ENCODE data around the gene KRT40.
"Not testable (repeated sequence)": the region's sequence is repeated elsewhere in the genome, so short reads cannot be mapped to it uniquely, and the experiment has no call there.

KRT40 gene

DNA sequence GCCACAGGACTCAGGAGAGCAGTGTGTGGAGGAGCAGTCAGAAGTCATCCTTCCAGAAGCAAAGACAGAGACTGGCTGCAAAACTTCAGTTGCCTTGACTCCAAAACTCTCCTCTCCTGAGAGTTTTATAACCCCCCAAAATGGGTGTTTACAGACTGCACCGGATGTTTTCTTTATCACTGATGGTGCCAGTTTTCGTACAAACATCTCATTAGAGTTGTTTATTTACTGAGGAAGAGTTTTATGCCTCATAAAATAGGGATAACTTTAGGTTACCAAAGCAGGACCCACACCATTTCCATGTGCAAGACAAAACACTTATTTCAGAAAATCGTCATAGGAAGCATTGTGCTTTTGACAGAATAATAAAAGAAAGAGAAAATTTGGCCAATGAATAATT is at the start of gene KRT40:
KRT40 (minus strand) TSS at position 101 of the 400 bp plus-strand sequence; CDS start at position 48, 53 bp downstream.
- no peak for DNase-seq (ENCODE audit: low read depth in 2 of 2)

DNA sequence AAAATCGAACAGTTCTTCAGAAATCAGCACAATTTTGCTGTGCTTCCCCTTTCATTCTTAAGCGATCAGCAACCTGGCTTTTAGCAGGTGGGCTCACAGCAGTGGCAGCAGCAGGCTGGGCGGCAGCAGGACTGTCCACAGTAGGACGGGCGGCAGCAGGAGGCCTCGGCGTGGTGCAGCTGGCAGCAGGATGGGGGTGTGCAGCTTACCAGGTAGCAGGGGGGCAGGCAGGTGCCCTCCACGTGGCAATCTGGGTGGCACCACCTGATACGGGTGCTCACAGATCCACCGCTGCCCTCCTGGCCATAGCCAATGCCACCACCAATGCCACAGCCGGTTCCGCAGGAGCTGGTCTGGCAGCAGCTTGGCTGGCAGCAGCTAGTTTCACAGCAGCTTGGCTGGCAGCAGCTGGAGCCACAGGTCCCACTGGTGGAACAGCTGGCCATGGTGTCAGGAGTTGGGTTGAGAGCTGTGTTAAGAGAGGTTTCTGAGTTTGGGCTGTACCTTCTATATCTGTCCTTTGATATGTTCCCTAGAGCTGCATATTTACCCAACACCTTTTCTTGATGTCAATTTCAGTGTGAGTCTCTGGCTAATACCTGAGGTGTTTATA is 45.6 kb upstream of the KRT40 start, which contains the start of gene KRTAP1-4:
KRTAP1-4 (minus strand) TSS at position 563 of the 613 bp plus-strand sequence; CDS start at position 446, 117 bp downstream.
- no peak for DNase-seq (ENCODE audit: low read depth in 2 of 2)

DNA sequence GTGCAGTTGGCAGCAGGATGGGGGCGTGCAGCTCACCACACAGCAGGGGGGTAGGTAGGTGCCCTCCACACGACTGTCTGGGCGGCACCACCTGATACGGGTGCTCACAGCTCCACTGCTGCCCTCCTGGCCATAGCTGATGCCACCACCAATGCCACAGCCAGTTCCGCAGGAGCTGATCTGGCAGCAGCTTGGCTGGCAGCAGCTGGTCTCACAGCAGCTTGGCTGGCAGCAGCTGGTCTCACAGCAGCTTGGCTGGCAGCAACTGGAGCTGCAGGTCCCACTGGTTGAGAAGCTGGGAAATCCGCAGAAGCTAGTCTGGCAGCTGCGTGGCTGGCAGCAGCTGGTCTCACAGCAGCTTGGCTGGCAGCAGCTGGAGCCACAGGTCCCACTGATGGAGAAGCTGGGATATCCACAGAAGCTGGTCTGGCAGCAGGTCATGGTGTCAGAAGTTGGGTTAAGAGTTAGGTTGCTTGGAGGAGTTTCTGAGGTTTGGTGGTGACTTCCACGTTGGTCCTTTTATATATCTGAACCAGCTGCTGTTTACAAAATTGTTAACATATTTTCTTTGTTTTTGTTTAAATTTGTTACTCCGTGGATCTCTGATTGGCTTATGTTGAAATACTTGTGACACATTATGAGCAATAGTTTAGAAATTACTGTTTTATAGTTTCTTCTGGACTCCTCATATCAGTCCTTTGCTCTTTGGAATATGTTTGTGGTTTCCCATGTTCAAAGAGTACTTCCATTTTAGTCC is 42.8 kb upstream of the KRT40 start, which contains the start of gene KRTAP1-5:
KRTAP1-5 (minus strand) TSS at position 494 of the 757 bp plus-strand sequence; CDS start at position 441, 53 bp downstream.
- no peak for DNase-seq (ENCODE audit: low read depth in 2 of 2)

DNA sequence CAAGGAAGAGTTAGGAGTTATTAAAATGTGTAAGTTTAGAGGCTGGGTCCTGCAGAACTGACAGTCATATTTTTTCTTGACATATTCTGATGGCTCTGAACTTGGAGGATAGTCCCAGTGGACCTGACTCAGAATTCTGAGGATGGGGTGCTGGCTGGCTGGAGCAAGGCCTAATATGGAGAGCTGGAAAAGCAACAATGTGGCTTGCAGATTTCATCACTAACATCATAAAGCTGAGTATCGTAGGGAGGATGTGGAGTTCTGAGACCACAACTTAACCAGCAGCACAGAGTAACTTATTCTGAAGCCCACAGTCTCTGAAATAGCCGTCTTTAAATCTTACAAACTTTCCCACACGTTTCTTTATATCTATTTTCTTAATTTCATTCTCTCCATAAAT is 40.6 kb upstream of the KRT40 start:
- no peak for DNase-seq (ENCODE audit: low read depth in 2 of 2)

DNA sequence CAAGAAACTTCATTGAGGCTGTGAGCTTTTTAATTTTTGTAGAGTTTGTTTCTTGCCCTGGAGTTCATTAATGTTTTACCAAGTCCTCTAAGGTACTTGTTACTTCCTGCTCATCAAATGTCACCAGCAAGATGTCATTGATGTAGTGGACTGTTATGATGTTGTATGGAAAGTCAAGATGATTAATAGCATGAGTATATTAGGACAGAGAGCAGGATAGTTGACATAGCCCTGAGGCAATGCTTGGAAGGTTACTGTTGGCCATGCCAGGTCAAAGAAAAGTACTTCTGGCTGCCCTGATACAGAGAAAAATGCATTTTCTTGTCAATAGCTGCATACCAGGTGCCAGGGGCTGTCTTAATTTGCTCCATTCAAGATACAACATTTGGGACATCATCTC is 36.2 kb upstream of the KRT40 start:
- DNase-seq (ENCODE audit: low read depth in 2 of 2) = no peak

DNA sequence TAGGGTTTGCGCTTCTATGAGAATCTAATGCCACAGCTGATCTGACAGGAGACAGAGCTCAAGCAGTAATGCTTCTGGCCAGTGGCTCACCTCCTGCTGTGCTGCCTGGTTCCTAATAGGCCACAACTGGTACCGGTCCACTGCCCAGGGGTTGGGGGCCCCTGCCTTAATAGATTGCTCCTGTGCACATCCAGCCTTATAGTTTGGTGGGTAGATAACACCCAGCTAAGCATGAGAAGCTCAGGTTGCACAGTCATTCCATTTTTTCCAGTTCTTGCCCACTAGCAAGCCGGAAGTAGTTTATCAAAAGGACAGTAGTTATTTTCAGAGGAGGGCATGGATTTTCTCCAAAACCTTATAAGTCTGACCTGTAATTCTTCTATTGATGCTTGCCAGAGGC is 35.3 kb upstream of the KRT40 start:
- DNase-seq (ENCODE audit: low read depth in 2 of 2) = no peak

DNA sequence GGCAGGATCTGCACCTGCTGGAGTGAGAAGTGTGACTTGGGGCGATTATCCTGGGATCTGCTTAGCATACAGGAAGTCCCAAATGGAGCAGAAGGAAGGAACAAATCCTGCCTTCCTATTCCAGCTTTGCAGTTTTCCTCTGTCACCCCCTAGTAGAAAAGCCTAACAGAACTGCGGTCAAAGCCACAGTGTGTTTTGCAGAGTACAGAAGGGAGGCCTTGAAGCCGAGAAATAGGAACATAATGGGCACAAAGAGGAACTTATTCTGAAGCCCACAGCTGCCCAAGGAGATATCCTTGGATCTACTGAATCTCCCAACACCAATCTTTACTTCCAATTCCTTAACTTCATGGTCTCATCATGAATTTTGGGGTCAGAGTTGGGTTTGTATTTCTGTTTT is 34.4 kb upstream of the KRT40 start:
- DNase-seq (ENCODE audit: low read depth in 2 of 2) = no peak

DNA sequence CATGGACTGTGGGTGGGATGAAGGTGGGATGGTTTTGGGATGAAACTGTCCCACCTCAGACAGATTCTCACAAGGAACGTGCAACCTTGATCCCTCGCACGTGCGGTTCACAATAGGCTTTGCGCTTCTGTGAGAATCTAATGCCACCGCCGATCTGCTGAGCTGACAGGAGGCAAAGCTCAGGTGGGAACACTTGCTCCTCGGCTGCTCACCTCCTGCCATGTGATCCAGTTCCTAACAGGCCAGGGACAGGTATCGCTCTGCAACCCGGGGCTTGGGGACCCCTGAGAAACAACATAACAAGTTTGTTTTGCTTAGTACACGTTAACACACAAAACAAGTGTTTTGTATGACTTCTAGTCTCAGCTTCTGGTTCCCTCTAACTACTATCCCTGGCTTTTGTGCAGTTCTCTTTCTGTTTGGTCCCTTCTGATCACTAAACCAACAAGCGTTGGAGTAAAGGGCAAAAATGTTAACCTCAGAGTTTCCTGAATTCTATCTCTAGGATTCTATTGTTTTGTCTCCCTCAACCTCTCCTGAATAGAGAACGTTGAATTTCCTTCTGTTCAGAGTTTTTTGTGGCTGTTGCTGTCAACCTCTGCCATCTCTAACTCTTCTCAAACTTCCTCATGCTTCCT is 32.6 kb upstream of the KRT40 start:
- no peak for DNase-seq (ENCODE audit: low read depth in 2 of 2)

DNA sequence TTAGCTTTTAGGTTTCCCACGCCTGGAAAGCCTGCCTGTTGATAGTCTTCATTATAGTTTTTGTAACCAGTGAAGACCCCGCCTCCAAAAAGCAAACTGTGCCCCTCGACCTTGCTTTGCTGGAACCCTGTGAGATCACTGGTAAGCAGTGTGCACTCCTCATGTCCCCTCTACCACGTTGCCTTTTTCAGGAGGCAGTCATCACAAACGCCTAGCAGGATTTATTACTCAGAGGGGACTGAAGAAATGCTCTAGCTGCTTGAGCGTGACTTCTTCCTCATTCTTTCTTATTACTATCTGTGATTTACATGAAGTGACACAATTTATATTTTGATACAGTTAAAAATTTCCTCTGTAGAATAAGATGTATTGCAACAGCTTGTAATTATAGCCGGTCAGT is 31.3 kb upstream of the KRT40 start:
- no peak for DNase-seq (ENCODE audit: low read depth in 2 of 2)

DNA sequence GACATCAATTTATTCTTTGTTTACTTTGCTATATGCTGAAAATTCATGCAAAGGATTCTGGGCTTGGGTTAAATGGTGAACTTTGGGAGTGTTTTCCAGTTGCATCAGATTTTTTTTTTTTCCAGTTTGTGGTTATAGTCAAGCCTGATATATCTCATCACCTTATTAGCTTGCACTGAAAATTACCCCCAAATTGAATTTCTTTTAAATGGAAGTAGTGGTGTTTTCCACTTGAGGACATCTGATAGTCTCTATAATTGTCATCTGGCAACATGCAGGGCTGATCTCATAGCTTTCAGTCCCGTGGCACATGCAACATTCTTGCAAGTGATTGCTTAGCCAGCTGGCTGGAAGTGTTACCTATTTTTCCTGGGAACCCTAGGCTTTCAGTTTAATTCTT is 29.5 kb upstream of the KRT40 start:
- DNase-seq (ENCODE audit: low read depth in 2 of 2) = no peak

DNA sequence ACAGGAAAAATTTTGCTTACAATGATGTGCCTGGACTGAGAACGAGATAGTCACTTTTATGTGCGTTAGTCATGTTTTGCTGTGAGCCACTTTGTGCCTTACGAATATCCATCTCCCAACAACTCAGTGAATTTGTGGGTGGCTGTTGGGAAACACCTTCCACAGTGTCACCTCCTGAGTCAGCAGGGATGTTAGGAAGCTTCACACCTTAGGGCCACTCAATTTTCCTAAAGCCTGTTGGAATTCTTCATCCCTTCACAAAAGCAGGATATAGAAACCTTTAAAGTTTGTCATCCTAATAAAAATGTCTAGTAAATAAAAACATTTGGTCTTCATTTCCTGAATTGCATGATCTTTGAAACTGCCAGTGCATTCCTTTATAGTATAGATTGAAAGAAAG is 29.1 kb upstream of the KRT40 start:
- no peak for DNase-seq (ENCODE audit: low read depth in 2 of 2)

DNA sequence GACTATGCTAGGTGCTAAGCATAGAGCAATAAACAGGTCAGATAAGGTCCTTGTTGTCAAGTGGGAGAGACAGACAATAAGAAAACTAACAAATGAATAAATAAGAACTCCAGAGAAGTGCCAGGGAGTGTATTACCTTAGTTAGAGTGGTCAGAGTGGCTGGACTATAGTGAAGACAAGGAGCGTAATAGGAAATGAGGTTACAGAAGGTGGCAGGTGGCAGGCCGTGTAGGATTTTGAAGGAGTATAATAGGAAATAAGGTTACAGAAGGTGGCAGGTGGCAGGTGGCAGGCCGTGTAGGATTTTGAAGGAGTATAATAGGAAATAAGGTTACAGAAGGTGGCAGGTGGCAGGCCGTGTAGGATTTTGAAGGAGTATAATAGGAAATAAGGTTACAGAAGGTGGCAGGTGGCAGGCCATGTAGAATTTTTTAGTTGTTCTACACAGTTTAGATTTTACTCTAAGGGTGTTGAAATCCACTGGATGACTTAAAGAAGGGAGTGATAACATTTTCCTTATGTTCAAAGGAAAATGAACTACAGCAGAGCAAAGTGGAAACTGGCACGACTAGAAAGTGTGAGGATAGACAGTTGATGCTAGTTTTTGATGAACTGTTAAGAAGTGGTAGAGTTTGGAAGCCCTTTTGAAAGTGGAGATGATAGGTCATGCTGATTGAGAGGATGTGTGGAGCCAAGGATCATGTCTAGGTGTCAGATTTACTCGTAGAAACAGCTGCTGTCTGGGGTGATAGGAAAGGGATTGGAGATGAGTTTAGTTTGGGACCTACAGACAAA is 28.4 kb upstream of the KRT40 start:
- DNase-seq (ENCODE audit: low read depth in 2 of 2) = no peak

DNA sequence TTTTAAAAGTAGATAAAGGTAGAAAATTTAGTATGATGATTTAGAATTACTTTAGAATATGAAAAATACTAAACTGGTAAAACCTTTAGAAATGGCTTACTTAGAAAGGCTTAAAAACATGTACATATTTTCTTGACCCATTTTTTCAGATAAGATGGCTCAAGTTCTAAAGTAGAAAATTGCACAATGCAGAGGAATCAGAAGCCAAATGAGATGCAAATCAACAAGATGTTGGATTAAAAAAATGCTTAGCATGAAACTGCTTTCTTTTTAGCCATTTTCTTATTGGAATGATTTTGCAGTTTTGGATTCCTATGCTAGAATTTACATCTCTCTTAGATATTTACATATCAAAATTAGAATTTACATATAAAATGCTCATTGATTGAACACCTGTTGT is 26.3 kb upstream of the KRT40 start:
- no peak for DNase-seq (ENCODE audit: low read depth in 2 of 2)

DNA sequence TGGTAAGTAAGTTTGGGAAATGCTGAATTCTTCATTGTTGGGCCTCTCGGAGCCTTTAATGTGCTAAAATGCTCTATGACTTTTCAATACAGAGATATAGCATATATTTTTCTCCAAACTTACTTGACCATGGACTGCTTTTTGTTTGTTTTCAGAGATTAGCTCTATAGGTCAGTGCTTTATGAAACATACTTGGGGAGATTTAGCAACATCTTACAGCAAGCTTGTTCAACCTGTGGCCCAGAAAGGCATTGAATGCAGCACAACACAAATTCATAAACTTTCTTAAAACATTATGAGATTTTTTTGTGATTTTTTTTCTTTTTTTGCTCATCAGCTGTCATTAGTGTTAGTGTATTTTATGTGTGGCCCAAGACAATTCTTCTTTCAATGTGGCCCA is 25.8 kb upstream of the KRT40 start:
- DNase-seq (ENCODE audit: low read depth in 2 of 2) = no peak

DNA sequence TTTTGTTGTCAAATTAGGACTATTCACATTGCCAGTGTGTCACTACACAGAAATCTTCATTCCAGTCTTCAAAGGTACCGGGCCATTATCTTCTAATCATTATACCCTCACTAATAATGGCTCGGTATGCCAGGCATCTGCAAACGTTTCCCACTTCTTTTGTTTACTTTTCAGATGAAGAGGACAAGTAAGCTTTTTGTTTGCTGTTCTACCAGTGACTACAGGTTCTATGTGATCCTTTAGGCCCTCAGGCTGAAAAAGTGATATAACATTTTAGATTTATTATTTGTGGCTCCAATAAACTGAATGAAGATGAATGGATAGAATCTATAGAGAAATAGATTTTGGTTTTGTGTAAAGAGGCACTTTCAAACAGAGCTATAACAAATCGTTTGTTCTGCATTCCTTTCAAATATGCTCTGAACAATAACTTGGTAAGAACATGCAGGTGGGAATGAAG is 25.2 kb upstream of the KRT40 start:
- DNase-seq (ENCODE audit: low read depth in 2 of 2) = no peak

DNA sequence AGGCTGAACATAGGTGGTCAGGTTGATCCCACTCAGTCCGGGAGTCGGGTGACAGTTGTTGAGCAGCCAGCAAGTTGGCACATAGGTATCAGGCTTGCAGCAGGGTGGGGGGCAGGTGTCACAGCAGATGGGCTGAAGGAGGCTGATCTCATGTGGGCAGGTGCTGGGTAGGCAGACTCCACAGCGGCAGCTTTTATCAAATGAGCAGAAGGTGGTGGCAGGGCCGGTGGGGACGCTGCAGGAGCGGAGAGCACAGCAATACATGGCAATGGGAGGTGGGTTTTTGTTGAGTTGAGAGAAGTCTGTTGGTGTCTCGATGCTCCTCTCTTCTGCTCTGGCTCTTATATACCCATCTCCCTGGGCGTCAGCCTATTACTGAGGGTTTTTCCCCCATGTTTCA is 24.7 kb upstream of the KRT40 start, which contains the start of gene KRTAP3-1:
KRTAP3-1 (minus strand) TSS at position 318 of the 400 bp plus-strand sequence; CDS start at position 264, 54 bp downstream.
- no peak for DNase-seq (ENCODE audit: low read depth in 2 of 2)

DNA sequence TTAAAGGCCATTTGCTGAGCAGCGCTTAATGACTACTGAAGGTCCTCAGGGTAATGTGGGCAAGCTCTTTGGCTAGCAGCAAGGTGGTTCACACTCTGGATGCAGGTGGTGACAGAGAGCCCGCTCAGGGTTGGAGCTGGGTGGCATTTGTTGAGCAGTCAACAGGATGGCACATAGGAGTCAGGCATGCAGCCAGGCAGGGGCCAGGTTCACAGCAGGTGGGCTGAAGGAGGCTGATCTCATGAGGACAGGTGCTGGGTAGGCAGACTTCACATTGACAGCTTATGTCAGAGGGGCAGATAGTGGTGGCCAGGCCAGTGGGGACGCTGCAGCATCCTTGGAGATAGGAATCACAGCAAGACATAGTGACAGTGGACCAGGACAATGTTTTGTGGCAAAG is 20.3 kb upstream of the KRT40 start:
- DNase-seq (ENCODE audit: low read depth in 2 of 2) = no peak

DNA sequence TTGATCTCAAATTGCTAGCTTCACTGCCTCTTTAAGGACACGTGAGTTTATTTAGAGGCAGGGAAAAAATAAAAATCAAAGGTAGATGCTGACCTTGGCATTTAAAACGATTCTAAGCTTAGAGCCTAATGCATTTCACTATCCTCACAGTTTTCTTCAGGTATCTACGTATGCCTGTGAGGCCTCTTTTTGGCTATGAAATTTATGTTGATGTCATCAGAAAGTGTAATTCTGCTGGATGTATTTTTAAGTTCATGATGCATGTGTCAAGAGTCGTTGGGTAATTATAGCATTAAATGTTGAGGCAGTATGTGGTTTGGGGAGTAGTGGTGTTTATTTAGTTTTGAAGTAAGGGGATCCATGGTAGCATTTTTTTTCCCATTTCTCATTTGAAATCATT is 19.8 kb upstream of the KRT40 start:
- DNase-seq (ENCODE audit: low read depth in 2 of 2) = no peak

DNA sequence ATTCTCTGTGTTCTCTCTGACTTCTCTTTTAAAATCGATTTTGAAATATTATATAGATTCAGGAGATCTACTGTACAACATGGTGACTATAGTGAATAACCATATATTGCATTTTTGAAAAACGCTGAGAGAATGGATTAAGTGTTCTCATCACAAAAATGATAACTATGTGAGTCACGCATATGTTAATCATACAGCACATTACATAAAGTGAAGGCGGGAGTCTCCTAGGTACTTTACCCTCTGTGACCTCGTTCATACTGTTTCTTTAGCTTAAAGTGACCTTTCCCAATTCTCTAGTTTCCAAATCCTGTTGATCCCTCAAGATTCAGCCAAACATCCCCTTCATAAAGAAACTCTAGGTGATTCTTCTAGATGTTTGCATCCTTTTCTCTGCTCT is 18.7 kb upstream of the KRT40 start:
- DNase-seq (ENCODE audit: low read depth in 2 of 2) = no peak

DNA sequence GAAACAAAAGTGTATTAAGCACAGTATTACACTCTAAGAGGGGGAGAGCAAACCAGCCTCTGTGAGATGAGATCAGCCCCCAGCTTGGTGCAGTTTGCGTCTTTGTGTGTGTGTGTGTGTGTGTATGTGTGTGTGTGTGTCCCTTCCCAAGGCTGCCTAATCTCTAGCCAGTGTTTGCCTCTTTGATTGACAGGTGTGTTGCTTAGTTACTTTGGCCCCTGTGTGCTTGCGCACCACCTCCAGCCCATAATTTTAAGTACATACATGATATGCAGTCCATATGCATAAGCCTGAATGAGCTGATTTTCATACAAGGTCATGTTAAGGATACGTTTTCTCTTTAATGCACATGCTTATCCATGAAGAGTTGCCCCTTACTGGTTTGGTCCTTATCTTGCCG is 17.7 kb upstream of the KRT40 start:
- DNase-seq (ENCODE audit: low read depth in 2 of 2) = no peak

DNA sequence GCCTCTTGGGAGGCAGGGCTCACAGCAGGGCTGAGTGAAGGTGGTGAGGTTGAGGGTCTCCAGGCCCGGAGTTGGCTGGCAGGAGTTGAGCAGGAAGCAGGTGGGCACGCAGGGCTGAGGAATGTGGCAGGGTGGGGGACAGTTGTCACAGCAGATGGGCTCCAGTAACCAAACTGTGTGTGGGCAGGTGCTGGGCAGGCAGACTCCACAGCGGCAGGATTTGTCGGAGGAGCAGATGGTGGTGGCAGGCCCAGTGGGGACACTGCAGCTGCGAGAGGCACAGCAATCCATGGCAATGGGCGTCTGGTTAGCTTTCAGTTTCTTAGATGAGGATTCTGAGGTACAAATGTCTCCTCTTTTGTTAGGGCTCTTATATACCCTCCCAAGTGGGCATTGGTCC is 15.4 kb upstream of the KRT40 start, which contains the start of gene KRTAP3-2:
KRTAP3-2 (minus strand) TSS at position 344 of the 400 bp plus-strand sequence; CDS start at position 291, 53 bp downstream.
- not testable (repeated sequence) for DNase-seq (ENCODE audit: low read depth in 2 of 2)

DNA sequence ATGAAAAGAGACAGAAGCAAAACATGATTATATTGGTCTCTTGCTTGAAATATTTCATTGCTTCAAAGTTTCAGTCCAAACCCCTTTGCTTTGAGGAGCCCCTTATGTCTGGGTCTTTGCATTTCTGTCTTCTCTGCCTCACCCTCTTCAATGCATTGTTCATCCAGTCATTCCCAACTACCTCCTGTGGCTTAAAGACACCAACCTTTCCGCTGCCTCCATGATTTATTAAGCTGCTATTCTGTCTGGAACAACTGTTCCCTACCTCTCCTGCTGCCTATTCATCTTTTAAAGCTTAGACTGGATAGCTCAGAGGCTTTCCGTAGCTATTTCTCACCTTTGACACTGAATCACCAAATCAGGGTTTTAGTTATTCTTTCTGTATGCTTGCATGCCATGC is 13.2 kb upstream of the KRT40 start:
- no peak for DNase-seq (ENCODE audit: low read depth in 2 of 2)

All from activated CD4-positive, alpha-beta T cell treated with anti-CD3 and anti-CD28 coated beads for 24 hours (primary cell).